Sigmoid colon (tissue), 7 donors: ENCODE results near the gene FBXL17. TPM values are rescaled to one million over a fixed set of nuclear protein-coding genes. Genes with fewer than 3 reads are reported as not detected.

Experiments
- DNase-seq: peaks from one replicate; pipeline ENCODE4 v3.0.0-alpha.2; 2019
- H3K27ac ChIP-seq, 4 donors: fragments of 200-600 bp; sonication (generic); one replicate each; pipeline ENCODE4 v1.5.1; 2016 to 2019; ENCODE audit warnings: mild to moderate bottlenecking in 1 of 4
- H3K27me3 ChIP-seq, 3 donors: fragments of 200-600 bp; sonication (generic); one replicate each; pipeline ENCODE4 v1.5.1; 2019; ENCODE audit warnings: mild to moderate bottlenecking in 1 of 3
- H3K36me3 ChIP-seq, 4 donors: fragments of 200-600 bp; sonication (generic); one replicate each; pipeline ENCODE4 v1.5.1; 2016 to 2019
- H3K4me1 ChIP-seq, 4 donors: fragments of 200-600 bp; sonication (generic); one replicate each; pipeline ENCODE4 v1.5.1; 2017 to 2019
- H3K4me3 ChIP-seq, 4 donors: fragments of 200-600 bp; sonication (generic); one replicate each; pipeline ENCODE4 v1.5.1; 2017 to 2019; ENCODE audit warnings: mild to moderate bottlenecking in 2 of 4, moderate library complexity in 1 of 4
- H3K9me3 ChIP-seq, 4 donors: fragments of 200-600 bp in 3 of 4; sonication (generic) in 3 of 4; one replicate each; pipeline versions ENCODE4 v1.5.1 to v1.6.1; 2013 to 2019
- CTCF ChIP-seq, 4 experiments: fragments of 450-650 bp in 3 of 4; fragments of 200-600 bp in 1 of 4; IDR thresholded peaks; one replicate each; pipeline ENCODE4 v1.5.1; 2016 to 2019; ENCODE audit warnings: antibody characterized with exemption in 4 of 4, mild to moderate bottlenecking in 3 of 4, moderate library complexity in 2 of 4
- EP300 ChIP-seq, 4 donors: sonication (generic); formaldehyde crosslinking; IDR thresholded peaks; one replicate each; pipeline ENCODE4 v1.6.1; 2017; ENCODE audit warnings: antibody characterized with exemption in 4 of 4
- POLR2A ChIP-seq, 2 donors: fragments of 450-650 bp; IDR thresholded peaks; one replicate each; pipeline ENCODE4 v1.6.1; 2016; ENCODE audit warnings: antibody characterized with exemption in 2 of 2, mild to moderate bottlenecking in 2 of 2, moderate library complexity in 2 of 2
- POLR2AphosphoS5 ChIP-seq, 4 donors: sonication (generic); formaldehyde crosslinking; IDR thresholded peaks; one replicate each; pipeline ENCODE4 v1.6.1; 2017; ENCODE audit warnings: antibody characterized with exemption in 4 of 4
- WGBS, 2 donors: extraction: QIAGEN DNeasy Blood & Tissue Kit; methylation state at CpG; one replicate each; pipeline ENCODE4 v1.1.7; 2013; 5-methylcytosine and 5-hydroxymethylcytosine counted together
- intact Hi-C: fragments of 100-400 bp; cut with DNase I; formaldehyde crosslinking; loops from one replicate; pipeline ENCODE4 v1.15.1; 2023
- polyA plus RNA-seq, 3 donors: library from polyadenylated mRNA; stranded (reverse); fragments of 200-250 nt; gene quantifications; one replicate each; pipeline ENCODE4 v1.2.3, GENCODE V29; 2013
- total RNA-seq, 4 donors: library from RNA; depleted of rRNA; stranded (reverse); fragments of >200 nt; gene quantifications; one replicate each; pipeline ENCODE4 v1.1.0, GENCODE V29; 2016
- donor health status: healthy with polysubstance abuse.
- donor health status: Bipolar disorder and iron deficiency.
- donor health status: healthy.

The FBXL17 gene
- total and polyA plus RNA-seq, 7 donors: 8.2 to 22.5 (median 16.6) TPM

- no peak for DNase-seq
- WGBS, 2 donors: 60 to 82% methylated on average over 2 of the region's 2 CpGs
- H3K4me1 ChIP-seq: peaks cover 0 to 3% (median under 1%) of the 10 kb centered on the region in 4 donors
- TF ChIP-seq POLR2A (IDR thresholded peaks at IDR 0.05) (no peak), POLR2AphosphoS5 (IDR thresholded peaks at IDR 0.05) (no peak), CTCF (IDR thresholded peaks at IDR 0.05) (no peak), EP300 (IDR thresholded peaks at IDR 0.05) (no peak)
- H3K9me3 ChIP-seq: no peaks in the 10 kb centered on the region
- no peaks in the 10 kb centered on the region for H3K36me3 ChIP-seq
- H3K4me3 ChIP-seq: no peak overlapping the region
- H3K27ac ChIP-seq: no peak overlapping the region
- intact Hi-C loops: no loop called here
- H3K27me3 ChIP-seq: no peaks in the 10 kb centered on the region
These were observed 524.1 kb downstream of the FBXL17 start for GRCh38 chr5:107857785-107858184.

GRCh38 chr5:107855171-107855570 is 526.7 kb downstream of the FBXL17 start:
- no peak for TF ChIP-seq POLR2A (IDR thresholded peaks at IDR 0.05)
- no peak for TF ChIP-seq POLR2AphosphoS5 (IDR thresholded peaks at IDR 0.05)
- no peak for TF ChIP-seq CTCF (IDR thresholded peaks at IDR 0.05)
- TF ChIP-seq EP300 (IDR thresholded peaks at IDR 0.05): no peak
- Histone ChIP-seq H3K27ac (no peak overlapping the region), H3K27me3 (no peaks in the 10 kb centered on the region), H3K36me3 (no peaks in the 10 kb centered on the region), H3K9me3 (no peaks in the 10 kb centered on the region), H3K4me1 (no peaks in the 10 kb centered on the region), H3K4me3 (no peak overlapping the region)
- intact Hi-C loops: no loop called here
- WGBS, 2 donors: 71 to 73% methylated on average over 2 of the region's 2 CpGs
- no peak for DNase-seq

DNA sequence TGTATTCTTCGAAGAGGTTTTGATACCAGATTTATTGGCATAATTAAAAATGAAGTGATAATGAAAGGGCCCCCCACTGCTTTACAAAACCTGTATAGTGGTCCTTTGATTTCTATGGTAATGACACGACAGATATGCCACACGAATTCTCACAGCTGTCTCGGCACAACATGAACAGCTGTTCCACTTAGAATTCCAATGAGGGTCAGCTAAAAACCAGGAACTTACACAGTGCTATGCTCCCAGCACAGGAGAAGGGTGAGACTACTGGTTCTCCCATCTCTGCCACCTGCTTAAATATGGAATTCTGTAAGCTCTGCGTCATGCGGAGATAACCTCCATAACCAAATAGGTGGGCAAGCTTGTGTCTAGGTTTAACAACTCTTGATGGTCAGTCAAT is 528.2 kb downstream of the FBXL17 start:
- H3K4me1 ChIP-seq: no peaks in the 10 kb centered on the region
- TF ChIP-seq EP300 (IDR thresholded peaks at IDR 0.05) (no peak), CTCF (IDR thresholded peaks at IDR 0.05) (no peak), POLR2A (IDR thresholded peaks at IDR 0.05) (no peak), POLR2AphosphoS5 (IDR thresholded peaks at IDR 0.05) (no peak)
- intact Hi-C loops: no loop called here
- 90 to 93% methylated on average over 6 of the region's 6 CpGs for WGBS, 2 donors
- H3K27ac ChIP-seq: no peak overlapping the region
- H3K27me3 ChIP-seq: no peaks in the 10 kb centered on the region
- no peak overlapping the region for H3K4me3 ChIP-seq
- no peaks in the 10 kb centered on the region for H3K9me3 ChIP-seq
- no peak for DNase-seq
- no peaks in the 10 kb centered on the region for H3K36me3 ChIP-seq

DNA sequence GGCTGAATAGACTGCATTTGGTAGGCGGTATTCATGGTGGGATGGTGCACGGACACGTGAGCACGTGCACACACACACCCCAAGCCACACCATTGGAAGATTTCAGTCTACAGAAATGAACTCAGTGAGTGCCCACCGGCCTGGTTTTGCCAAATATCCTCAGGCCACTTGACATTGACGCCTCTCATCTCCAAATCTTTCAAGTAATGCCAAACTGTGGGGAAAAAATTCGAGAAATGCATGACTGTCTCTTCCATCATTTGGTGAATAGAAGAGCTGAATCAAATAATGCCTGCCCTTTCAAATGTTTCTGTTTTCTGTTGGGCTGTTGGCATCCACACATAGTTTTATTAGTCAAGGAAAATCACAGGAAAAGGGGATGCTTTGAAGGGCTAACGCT is 528.9 kb downstream of the FBXL17 start:
- intact Hi-C loops: no loop called here
- DNase-seq: no peak
- Histone ChIP-seq H3K36me3 (no peaks in the 10 kb centered on the region), H3K27me3 (no peaks in the 10 kb centered on the region), H3K27ac (no peak overlapping the region), H3K4me1 (no peaks in the 10 kb centered on the region), H3K9me3 (no peaks in the 10 kb centered on the region), H3K4me3 (no peak overlapping the region)
- WGBS, 2 donors: 91 to 92% methylated on average over 8 of the region's 8 CpGs
- no peak for TF ChIP-seq CTCF (IDR thresholded peaks at IDR 0.05)
- TF ChIP-seq POLR2AphosphoS5 (IDR thresholded peaks at IDR 0.05): no peak
- TF ChIP-seq EP300 (IDR thresholded peaks at IDR 0.05): no peak
- TF ChIP-seq POLR2A (IDR thresholded peaks at IDR 0.05): no peak

GRCh38 chr5:107849118-107849517 is 532.8 kb downstream of the FBXL17 start:
- H3K4me3 ChIP-seq: no peak overlapping the region
- H3K9me3 ChIP-seq: no peaks in the 10 kb centered on the region
- intact Hi-C loops: no loop called here
- no peaks in the 10 kb centered on the region for H3K4me1 ChIP-seq
- no peak overlapping the region for H3K27ac ChIP-seq
- WGBS, 2 donors: 95% methylated on average over 5 of the region's 5 CpGs
- H3K36me3 ChIP-seq: no peaks in the 10 kb centered on the region
- no peak for DNase-seq
- TF ChIP-seq EP300 (IDR thresholded peaks at IDR 0.05) (no peak), POLR2AphosphoS5 (IDR thresholded peaks at IDR 0.05) (no peak), POLR2A (IDR thresholded peaks at IDR 0.05) (no peak), CTCF (IDR thresholded peaks at IDR 0.05) (no peak)
- no peaks in the 10 kb centered on the region for H3K27me3 ChIP-seq
